PFSK-1 (cell line): ENCODE results near the gene SLC37A4.
A peak's percentile ranks its signal among the peaks of the same experiment; 100 is the strongest.

Experiments
- FOXP2 ChIP-seq: optimal IDR thresholded peaks from 2 replicates; pipeline ENCODE3; 2011; ENCODE audit warnings: borderline replicate concordance, control low read depth, inconsistent platforms; ENCODE audit not compliant: insufficient read depth; ENCODE audit errors: extremely low read length, extremely low read depth
- POLR2AphosphoS5 ChIP-seq: IDR thresholded peaks from 2 replicates; pipeline ENCODE4 v1.6.1; 2012; ENCODE audit warnings: low read depth, mild to moderate bottlenecking, control low read depth, low read length, moderate library complexity
- REST ChIP-seq, 2 experiments: IDR thresholded peaks; 2 replicates each; pipeline versions ENCODE4 v1.6.1 to v1.8.0; 2011 to 2012; ENCODE audit warnings: low read depth in 2 of 2, low read length in 2 of 2, control low read depth in 1 of 2, inconsistent platforms in 1 of 2, mild to moderate bottlenecking in 1 of 2, moderate library complexity in 1 of 2; ENCODE audit not compliant: insufficient read depth in 1 of 2
- SIN3A ChIP-seq: IDR thresholded peaks from 2 replicates; pipeline ENCODE4 v1.6.1; 2012; ENCODE audit warnings: mild to moderate bottlenecking, low read length, moderate library complexity, borderline replicate concordance; ENCODE audit not compliant: insufficient read depth
- TAF1 ChIP-seq: IDR thresholded peaks from 2 replicates; pipeline ENCODE4 v1.6.1; 2012; ENCODE audit warnings: low read length, control low read depth, borderline replicate concordance; ENCODE audit not compliant: insufficient read depth

The SLC37A4 gene

GRCh38 chr11:119062779-119063178, 32.1 kb upstream of the SLC37A4 start:
- TF ChIP-seq SIN3A (no peak), REST (IDR thresholded peaks at IDR 0.05; ENCODE audit: insufficient read depth in 1 of 2, low read depth in 2 of 2, low read length in 2 of 2) (no peak), POLR2AphosphoS5 (no peak), FOXP2 (no peak), TAF1 (no peak)

- TF ChIP-seq TAF1 (no peak), SIN3A (no peak), POLR2AphosphoS5 (no peak), REST (IDR thresholded peaks at IDR 0.05; ENCODE audit: insufficient read depth in 1 of 2, low read depth in 2 of 2, low read length in 2 of 2) (no peak), FOXP2 (no peak)
Observed at GRCh38 chr11:119061256-119061655, 30.6 kb upstream of the SLC37A4 start.

- TF ChIP-seq SIN3A (no peak), REST (IDR thresholded peaks at IDR 0.05; ENCODE audit: insufficient read depth in 1 of 2, low read depth in 2 of 2, low read length in 2 of 2) (no peak), TAF1 (peak; percentile 89; the same call in 1 of the 2 replicates), POLR2AphosphoS5 (peak; percentile 74), FOXP2 (peak; percentile 47)
Observed at GRCh38 chr11:119057000-119057769, 26.5 kb upstream of the SLC37A4 start, which contains the start of gene HYOU1. Gene HYOU1 (minus strand): TSS chr11:119057205. CDS start chr11:119056160, 1,045 bp downstream.

GRCh38 chr11:119056421-119056999, 25.8 kb upstream of the SLC37A4 start:
- no peak for TF ChIP-seq FOXP2
- no peak for TF ChIP-seq TAF1
- TF ChIP-seq REST (IDR thresholded peaks at IDR 0.05; ENCODE audit: insufficient read depth in 1 of 2, low read depth in 2 of 2, low read length in 2 of 2) = no peak
- no peak for TF ChIP-seq SIN3A
- no peak for TF ChIP-seq POLR2AphosphoS5
